HG03571 (cell line): ENCODE measurements around the gene ITFG2.
"Not testable (repeated sequence)": the region's sequence is repeated elsewhere in the genome, so short reads cannot be mapped to it uniquely, and the experiment has no call there.

Source experiments
- ATAC-seq: cut with Tn5 transposase; IDR thresholded peaks from one replicate; pipeline ENCODE4 v1.9.1; 2021; ENCODE audit not compliant: unreplicated experiment

Gene ITFG2

GRCh38 chr12:2860170-2860569 is 47.7 kb downstream of the ITFG2 start:
- ATAC-seq = no peak

GRCh38 chr12:2862876-2863275 is 50.4 kb downstream of the ITFG2 start:
- no peak for ATAC-seq

DNA sequence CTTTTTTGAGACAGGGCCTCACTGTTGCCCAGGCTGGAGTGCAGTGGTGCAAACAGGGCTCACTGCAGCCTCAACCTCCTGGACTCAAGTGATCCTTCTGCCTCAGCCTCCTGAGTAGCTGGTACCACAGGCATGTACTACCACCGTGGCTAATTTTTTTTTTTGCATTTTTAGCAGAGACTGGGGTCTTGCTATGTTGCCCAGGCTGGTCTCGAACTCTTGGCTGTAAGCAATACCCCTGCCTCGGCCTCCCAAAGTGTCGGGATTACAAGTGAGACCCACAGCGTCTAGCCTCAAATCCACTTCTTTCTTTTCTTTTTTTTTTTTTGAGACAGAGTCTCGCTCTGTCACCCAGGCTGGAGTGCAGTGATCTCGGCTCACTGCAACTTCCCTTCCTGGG is 50.9 kb downstream of the ITFG2 start:
- ATAC-seq = not testable (repeated sequence)

GRCh38 chr12:2864198-2864597 is 51.7 kb downstream of the ITFG2 start:
- no peak for ATAC-seq

DNA sequence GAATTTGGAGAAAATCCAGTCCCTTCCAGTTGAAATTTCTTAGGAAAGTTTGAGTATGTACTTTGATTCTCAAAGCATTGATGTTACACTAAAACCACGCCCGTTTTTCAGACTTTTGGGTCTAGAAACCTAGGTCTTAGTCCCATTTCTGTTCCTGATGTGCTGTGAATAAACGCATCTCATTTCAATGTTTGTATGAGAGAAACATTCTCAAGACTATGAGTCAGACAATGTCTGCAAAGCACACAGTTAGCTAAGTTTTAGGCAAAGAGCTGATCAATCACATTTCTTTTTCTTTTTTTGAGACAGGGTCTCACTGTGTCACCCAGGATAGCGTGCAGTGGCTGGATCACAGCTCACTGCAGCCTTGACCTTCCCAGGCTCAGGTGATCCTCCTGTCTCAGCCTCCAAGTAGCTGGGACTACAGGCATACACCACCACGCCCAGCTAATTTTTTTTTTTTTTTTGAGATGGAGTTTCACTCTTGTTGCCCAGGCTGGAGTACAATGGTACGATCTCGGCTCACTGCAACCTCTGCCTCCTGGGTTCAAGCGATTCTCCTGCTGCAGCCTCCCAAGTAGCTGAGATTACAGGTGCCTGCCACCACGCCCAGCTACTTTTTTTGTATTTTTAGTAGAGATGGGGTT is 56.6 kb downstream of the ITFG2 start:
- ATAC-seq = not testable (repeated sequence)
